Prostate gland (tissue), 2 donors: Measurements from ENCODE around the gene SIX3. TPM values are rescaled to one million over a fixed set of nuclear protein-coding genes. Genes with fewer than 3 reads are reported as not detected.

Experiments used
- DNase-seq: peaks from one replicate; pipeline ENCODE4 v3.0.0-alpha.2; 2019; ENCODE audit warnings: low spot score
- H3K27ac ChIP-seq, 2 donors: fragments of 200-600 bp; sonication (generic); 2 replicates each; pipeline ENCODE4 v1.5.1; 2017 to 2019
- H3K27me3 ChIP-seq: fragments of 200-600 bp; sonication (generic); replicated peaks from 2 replicates; pipeline ENCODE4 v1.5.1; 2019; ENCODE audit not compliant: insufficient read depth
- H3K36me3 ChIP-seq, 2 donors: fragments of 200-600 bp; sonication (generic); 1 replicate in 1 of 2; 2 replicates in 1 of 2; pipeline versions ENCODE4 v1.5.1 to v1.8.1; 2017 to 2019
- H3K4me1 ChIP-seq: fragments of 200-600 bp; sonication (generic); replicated peaks from 2 replicates; pipeline ENCODE4 v1.5.1; 2019
- H3K4me3 ChIP-seq, 2 donors: fragments of 200-600 bp; sonication (generic); 2 replicates each; pipeline ENCODE4 v1.5.1; 2017 to 2019
- H3K9me3 ChIP-seq: fragments of 200-600 bp; sonication (generic); 2 replicates; pipeline ENCODE4 v1.5.1; 2017
- POLR2A ChIP-seq: fragments of 450-650 bp; IDR thresholded peaks from one replicate; pipeline ENCODE4 v1.6.1; 2016; ENCODE audit warnings: antibody characterized with exemption, mild to moderate bottlenecking
- POLR2AphosphoS5 ChIP-seq: sonication (generic); formaldehyde crosslinking; IDR thresholded peaks from one replicate; pipeline ENCODE4 v1.6.1; 2017; ENCODE audit warnings: antibody characterized with exemption
- WGBS: methylation state at CpG from one replicate; pipeline ENCODE4 v1.1.5; 2018; 5-methylcytosine and 5-hydroxymethylcytosine counted together
- intact Hi-C: fragments of 100-400 bp; cut with DNase I; formaldehyde crosslinking; loops from one replicate; pipeline ENCODE4 v1.14.2; 2022
- total RNA-seq, 2 donors: library from RNA; depleted of rRNA; stranded (reverse); fragments of >200 nt; gene quantifications; one replicate each; pipeline ENCODE4 v1.1.0, GENCODE V29; 2016
- TF ChIP-seq, protein P1 (sequence below), 4 experiments: fragments of 200-600 bp in 2 of 4; fragments of 450-650 bp in 2 of 4; sonication (generic) in 2 of 4; IDR thresholded peaks; 1 replicate in 3 of 4; 2 replicates in 1 of 4; pipeline ENCODE4 v1.5.1; 2016 to 2019; ENCODE audit warnings: antibody characterized with exemption in 4 of 4, mild to moderate bottlenecking in 2 of 4, moderate library complexity in 2 of 4

Gene SIX3
- total RNA-seq, 2 donors from 2014 or later = not detected

DNA sequence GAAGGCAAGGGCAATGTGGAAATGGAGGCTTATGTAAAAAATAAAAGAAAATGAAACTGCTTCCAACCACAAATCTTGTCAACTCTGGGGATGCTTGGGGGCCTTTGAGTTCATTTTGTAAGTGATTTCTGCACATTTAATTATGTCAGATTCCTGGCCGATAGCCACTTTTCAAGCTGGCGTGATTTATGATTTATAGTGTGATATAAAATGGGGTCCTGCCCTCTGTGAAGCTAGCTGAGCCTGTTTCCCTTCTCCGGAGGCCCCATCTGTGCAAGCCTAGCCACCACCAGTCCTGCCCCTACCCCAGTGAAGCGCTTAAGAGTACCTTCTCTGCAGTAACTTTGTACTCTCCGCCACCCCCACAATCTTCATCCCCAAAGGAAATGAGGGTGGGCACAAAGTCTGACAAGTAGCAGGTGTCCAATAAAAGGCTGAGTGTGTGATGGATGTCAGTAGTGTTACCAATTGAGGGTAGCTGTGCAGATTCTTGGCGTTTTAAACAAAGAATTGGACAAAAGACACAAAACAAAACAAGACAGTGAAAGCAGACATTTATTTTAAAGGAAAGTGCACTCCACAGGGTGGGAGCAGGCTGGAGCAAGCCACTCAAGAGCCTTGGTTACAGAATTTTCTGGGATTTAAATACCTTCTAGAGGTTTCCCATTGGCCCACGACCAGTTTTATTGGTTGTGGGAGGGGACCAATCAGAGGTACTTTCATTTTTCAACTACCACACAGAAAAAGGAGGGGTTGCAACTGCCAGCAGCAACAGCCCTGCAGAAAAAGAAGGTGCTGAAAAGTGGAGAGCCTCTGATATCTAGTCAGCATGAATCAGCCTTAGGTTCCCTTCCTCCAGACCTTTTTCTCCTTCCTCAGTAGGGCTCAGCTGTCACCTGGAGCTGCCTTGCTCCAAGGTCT is 39.0 kb upstream of the SIX3 start:
- no peaks in the 10 kb centered on the region for H3K9me3 ChIP-seq
- no peak overlapping the region for H3K27ac ChIP-seq
- no peak for DNase-seq
- H3K4me1 ChIP-seq = no peaks in the 10 kb centered on the region
- no peaks in the 10 kb centered on the region for H3K36me3 ChIP-seq
- peaks cover 4% of the 10 kb centered on the region for H3K27me3 ChIP-seq
- 34% methylated on average over 7 of the region's 7 CpGs for WGBS
- intact Hi-C loops = no loop called here
- TF ChIP-seq, protein P1, sequence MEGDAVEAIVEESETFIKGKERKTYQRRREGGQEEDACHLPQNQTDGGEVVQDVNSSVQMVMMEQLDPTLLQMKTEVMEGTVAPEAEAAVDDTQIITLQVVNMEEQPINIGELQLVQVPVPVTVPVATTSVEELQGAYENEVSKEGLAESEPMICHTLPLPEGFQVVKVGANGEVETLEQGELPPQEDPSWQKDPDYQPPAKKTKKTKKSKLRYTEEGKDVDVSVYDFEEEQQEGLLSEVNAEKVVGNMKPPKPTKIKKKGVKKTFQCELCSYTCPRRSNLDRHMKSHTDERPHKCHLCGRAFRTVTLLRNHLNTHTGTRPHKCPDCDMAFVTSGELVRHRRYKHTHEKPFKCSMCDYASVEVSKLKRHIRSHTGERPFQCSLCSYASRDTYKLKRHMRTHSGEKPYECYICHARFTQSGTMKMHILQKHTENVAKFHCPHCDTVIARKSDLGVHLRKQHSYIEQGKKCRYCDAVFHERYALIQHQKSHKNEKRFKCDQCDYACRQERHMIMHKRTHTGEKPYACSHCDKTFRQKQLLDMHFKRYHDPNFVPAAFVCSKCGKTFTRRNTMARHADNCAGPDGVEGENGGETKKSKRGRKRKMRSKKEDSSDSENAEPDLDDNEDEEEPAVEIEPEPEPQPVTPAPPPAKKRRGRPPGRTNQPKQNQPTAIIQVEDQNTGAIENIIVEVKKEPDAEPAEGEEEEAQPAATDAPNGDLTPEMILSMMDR (IDR thresholded peaks at IDR 0.05) = no peak
- TF ChIP-seq POLR2AphosphoS5 = no peak
- no peak for TF ChIP-seq POLR2A
- H3K4me3 ChIP-seq = no peak overlapping the region

DNA sequence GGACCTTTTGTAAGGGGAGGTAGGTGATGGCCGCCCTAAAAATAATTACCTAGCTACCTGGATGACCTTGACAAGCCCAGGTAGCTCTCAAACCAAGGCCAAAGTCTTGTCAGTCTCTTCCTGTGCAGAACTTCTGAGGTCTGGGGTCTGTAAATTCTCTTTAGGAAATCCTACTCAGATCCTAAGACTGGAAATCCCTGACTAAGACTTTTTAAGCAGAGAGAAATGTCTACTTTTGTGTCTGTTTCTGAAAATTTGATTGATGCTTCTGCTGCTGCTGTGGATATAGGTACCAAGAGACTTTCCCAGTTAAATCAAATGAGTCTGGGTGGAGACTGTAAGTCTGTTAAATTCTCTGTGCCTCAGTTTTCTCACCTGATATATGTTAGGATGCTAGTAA is 36.9 kb upstream of the SIX3 start:
- H3K36me3 ChIP-seq = no peaks in the 10 kb centered on the region
- peaks cover 4% of the 10 kb centered on the region for H3K27me3 ChIP-seq
- no peak for DNase-seq
- H3K4me1 ChIP-seq = no peaks in the 10 kb centered on the region
- intact Hi-C loops = no loop called here
- H3K9me3 ChIP-seq = no peaks in the 10 kb centered on the region
- no peak overlapping the region for H3K4me3 ChIP-seq
- TF ChIP-seq, protein P1 (IDR thresholded peaks at IDR 0.05) = no peak
- TF ChIP-seq POLR2A (no peak), POLR2AphosphoS5 (no peak)
- WGBS = 85% methylated on average over 1 of the region's 1 CpG
- H3K27ac ChIP-seq = no peak overlapping the region

DNA sequence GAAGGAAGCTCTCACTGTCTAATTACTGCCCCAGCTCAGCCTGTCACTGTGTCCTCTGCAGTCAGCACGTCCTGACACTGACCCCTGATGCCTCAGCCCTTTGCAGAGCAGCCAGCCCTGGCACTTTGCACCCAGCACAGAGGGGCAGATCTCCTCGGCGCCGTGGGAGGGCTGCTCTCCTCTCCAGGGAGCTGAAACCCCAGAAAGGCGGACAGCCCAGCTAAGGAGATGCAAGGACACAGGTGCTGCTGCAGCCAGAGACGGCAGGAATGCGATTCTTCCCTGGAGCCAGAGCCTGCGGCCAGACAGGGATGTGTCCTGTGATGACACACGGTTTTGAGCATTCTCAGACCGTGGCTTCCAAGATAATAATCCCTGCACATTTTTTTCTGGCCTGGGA is 34.5 kb upstream of the SIX3 start:
- no peaks in the 10 kb centered on the region for H3K4me1 ChIP-seq
- peaks cover 4% of the 10 kb centered on the region for H3K27me3 ChIP-seq
- TF ChIP-seq POLR2A (no peak), POLR2AphosphoS5 (no peak)
- TF ChIP-seq, protein P1 (IDR thresholded peaks at IDR 0.05) = no peak
- no peak for DNase-seq
- H3K27ac ChIP-seq = no peak overlapping the region
- H3K36me3 ChIP-seq = no peaks in the 10 kb centered on the region
- H3K4me3 ChIP-seq = no peak overlapping the region
- 53% methylated on average over 10 of the region's 10 CpGs for WGBS
- intact Hi-C loops = no loop called here
- H3K9me3 ChIP-seq = no peaks in the 10 kb centered on the region

DNA sequence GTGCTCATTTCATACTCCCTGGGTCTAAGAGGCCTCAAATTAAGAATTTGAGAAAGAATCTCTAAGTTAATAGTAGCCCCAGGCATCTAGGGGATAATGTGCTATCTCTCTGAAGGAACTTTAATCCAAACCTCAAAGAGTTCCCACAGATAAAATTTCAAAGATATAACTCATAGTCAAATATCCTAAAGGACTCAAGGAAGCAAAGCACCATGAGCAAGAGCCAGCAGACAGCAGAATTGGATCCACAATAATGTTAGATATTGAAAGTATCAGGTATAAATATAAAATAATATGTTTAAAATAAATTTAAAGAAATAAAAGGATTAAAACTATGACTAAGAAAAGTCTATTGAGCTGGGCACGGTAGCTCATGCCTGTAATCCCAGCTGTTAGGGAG is 31.7 kb upstream of the SIX3 start:
- Histone ChIP-seq H3K27me3 (peaks cover 4% of the 10 kb centered on the region), H3K9me3 (no peaks in the 10 kb centered on the region), H3K27ac (no peak overlapping the region), H3K4me3 (no peak overlapping the region), H3K36me3 (no peaks in the 10 kb centered on the region), H3K4me1 (no peaks in the 10 kb centered on the region)
- 95% methylated on average over 1 of the region's 1 CpG for WGBS
- no peak for TF ChIP-seq POLR2A
- TF ChIP-seq, protein P1 (IDR thresholded peaks at IDR 0.05) = no peak
- TF ChIP-seq POLR2AphosphoS5 = no peak
- DNase-seq = no peak
- intact Hi-C loops = no loop called here

DNA sequence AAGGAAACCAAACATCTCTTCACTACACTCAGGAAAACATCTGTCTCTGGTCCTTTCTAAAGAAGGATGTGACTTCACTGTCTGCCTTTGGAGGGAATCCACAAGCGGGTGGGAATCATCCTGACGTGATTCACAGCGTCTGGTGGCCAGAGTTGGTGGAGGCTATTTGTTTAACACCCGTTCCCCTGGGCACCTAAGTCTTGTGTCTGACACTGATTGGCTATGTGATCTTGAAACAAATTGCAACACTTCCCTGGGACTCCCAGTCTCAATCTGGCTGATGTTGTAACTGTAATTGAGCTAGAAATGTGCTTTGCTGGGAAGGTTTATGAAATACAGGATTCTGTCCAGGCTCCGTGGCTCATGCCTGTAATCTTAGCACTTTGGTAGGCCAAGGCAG is 28.8 kb upstream of the SIX3 start:
- no peak overlapping the region for H3K4me3 ChIP-seq
- TF ChIP-seq POLR2A = no peak
- TF ChIP-seq, protein P1 (IDR thresholded peaks at IDR 0.05) = no peak
- TF ChIP-seq POLR2AphosphoS5 = no peak
- no peak for DNase-seq
- H3K27me3 ChIP-seq = no peaks in the 10 kb centered on the region
- 60% methylated on average over 5 of the region's 5 CpGs for WGBS
- H3K4me1 ChIP-seq = no peaks in the 10 kb centered on the region
- H3K9me3 ChIP-seq = no peaks in the 10 kb centered on the region
- no peaks in the 10 kb centered on the region for H3K36me3 ChIP-seq
- intact Hi-C loops = no loop called here
- no peak overlapping the region for H3K27ac ChIP-seq
